ENCODE data around the gene OSTC. TPM values are rescaled to one million over a fixed set of nuclear protein-coding genes. Genes with fewer than 3 reads are reported as not detected.

OSTC gene
- 92.4 to 112 TPM (median 95.1 TPM) in 5 replicates for total RNA-seq (2022; extraction: Qiagen RNA extraction)

GRCh38 chr4:108650212-108651013 lies at the start of gene OSTC:
OSTC (plus strand) TSS chr4:108650599; CDS start chr4:108650656, 57 bp downstream.

GRCh38 chr4:108620101-108620932 lies 30.1 kb upstream of the OSTC start, which contains the start of gene RPL34:
RPL34 (plus strand) TSS chr4:108620576; CDS start chr4:108621960, 1,384 bp downstream.

Other genes starting within 250 kb of the OSTC start
- 775 to 978 TPM (median 908 TPM) in 5 replicates for gene RPL34, start 30.0 kb upstream of the OSTC start, total RNA-seq (2022; extraction: Qiagen RNA extraction)
- 0.05 TPM in 1 of 5 replicates, not detected in the others for gene ETNPPL, start 112.5 kb downstream of the OSTC start, total RNA-seq (2022; extraction: Qiagen RNA extraction)

Data from A549 treated with Hydrocortisone at 1 μM for 4 hours (cell line).